ENCODE data around the gene TECPR1. TPM values are rescaled to one million over a fixed set of nuclear protein-coding genes. Genes with fewer than 3 reads are reported as not detected.

TECPR1 gene
- total and polyA plus RNA-seq, 2 experiments from 2014 or later: 19.2 to 24.4 TPM

DNA sequence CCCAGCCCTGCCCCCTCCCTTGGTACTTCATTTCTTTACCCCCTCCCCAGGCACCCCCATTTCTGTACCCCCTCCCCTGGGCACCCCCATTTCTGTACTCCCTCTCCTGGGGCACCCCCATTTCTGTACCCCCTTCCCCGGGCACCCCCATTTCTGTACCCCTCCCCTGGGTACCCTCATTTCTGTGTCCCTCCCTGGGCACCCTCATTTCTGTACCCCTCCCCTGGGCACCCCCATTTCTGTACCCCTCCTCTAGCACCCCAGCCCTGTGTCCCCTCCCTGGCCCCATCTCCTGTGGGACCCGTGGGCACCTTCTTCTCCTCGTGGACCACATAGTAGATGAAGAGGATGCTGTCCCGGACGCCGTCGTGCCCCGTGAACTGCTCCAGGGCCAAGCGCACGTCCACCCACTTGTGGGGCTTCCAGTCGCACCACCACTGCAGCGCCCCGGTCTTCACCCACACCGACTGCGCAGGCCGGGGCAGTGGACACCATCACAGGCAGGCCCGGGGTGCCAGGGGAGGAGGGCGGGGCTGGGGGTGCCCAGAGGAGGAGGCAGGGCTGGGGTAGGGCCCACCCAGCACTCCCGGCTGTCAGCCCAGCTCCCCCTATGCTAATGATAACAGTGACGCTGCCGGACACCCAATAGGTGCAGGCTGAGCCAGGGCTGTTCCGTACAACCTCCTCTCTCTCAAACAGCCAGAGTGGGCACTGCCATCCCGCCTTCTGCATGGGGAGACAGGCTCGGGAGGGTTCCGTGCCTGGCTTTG, 20.4 kb downstream of the TECPR1 start:
- TF ChIP-seq, protein P1, sequence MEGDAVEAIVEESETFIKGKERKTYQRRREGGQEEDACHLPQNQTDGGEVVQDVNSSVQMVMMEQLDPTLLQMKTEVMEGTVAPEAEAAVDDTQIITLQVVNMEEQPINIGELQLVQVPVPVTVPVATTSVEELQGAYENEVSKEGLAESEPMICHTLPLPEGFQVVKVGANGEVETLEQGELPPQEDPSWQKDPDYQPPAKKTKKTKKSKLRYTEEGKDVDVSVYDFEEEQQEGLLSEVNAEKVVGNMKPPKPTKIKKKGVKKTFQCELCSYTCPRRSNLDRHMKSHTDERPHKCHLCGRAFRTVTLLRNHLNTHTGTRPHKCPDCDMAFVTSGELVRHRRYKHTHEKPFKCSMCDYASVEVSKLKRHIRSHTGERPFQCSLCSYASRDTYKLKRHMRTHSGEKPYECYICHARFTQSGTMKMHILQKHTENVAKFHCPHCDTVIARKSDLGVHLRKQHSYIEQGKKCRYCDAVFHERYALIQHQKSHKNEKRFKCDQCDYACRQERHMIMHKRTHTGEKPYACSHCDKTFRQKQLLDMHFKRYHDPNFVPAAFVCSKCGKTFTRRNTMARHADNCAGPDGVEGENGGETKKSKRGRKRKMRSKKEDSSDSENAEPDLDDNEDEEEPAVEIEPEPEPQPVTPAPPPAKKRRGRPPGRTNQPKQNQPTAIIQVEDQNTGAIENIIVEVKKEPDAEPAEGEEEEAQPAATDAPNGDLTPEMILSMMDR (IDR thresholded peaks at IDR 0.05; ENCODE audit: low read depth, low read length): no peak
- no peaks in the 10 kb centered on the region for H3K4me1 ChIP-seq (ENCODE audit: low read depth)
- no peaks in the 10 kb centered on the region for H3K27me3 ChIP-seq
- H3K27ac ChIP-seq: no peak overlapping the region
- H3K36me3 ChIP-seq: no peaks in the 10 kb centered on the region
- no peaks in the 10 kb centered on the region for H3K9me3 ChIP-seq (ENCODE audit: low read depth)
- H3K4me3 ChIP-seq: no peak overlapping the region
- DNase-seq (ENCODE audit: low read depth in 1 of 2, low spot score in 1 of 2): no peak

DNA sequence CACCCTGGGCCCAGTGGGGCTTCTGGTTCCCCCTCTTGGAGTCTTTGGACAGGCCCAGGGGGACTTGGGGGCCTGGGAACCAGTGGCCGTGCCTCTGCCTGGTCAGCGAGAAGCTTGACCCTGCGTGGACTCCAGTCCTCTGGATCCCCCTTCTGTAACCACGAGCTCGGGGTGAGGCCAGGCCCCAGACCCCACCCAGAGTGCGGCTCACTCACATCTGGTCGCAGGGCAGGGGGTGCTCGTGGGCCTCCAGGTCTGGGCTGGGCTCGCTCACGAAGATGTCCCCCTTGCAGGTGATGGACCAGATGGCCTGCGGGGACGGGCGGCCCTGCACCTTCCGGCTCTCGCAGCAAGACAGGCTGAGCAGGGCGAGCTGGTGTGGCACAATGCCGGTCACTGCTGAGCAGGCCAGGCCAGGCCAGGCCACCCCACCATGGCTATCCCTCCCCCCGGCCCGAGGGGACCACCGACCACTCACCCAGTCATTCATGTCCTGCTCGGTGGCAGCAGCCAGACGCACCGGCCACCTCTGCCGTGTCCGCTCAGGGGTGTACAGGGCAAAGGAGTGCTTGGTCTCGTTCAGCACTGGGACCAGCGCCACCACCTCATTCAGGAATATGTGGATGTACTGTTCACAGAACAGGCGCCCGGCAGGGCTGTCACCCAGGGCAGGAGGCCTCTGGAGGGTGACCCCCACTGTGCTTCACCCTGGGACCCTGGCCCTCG, 21.1 kb downstream of the TECPR1 start:
- H3K27me3 ChIP-seq: no peaks in the 10 kb centered on the region
- H3K4me1 ChIP-seq (ENCODE audit: low read depth): no peaks in the 10 kb centered on the region
- H3K36me3 ChIP-seq: no peaks in the 10 kb centered on the region
- H3K9me3 ChIP-seq (ENCODE audit: low read depth): no peaks in the 10 kb centered on the region
- no peak overlapping the region for H3K27ac ChIP-seq
- no peak for DNase-seq (ENCODE audit: low read depth in 1 of 2, low spot score in 1 of 2)
- no peak overlapping the region for H3K4me3 ChIP-seq
- TF ChIP-seq, protein P1 (IDR thresholded peaks at IDR 0.05; ENCODE audit: low read depth, low read length): no peak

DNA sequence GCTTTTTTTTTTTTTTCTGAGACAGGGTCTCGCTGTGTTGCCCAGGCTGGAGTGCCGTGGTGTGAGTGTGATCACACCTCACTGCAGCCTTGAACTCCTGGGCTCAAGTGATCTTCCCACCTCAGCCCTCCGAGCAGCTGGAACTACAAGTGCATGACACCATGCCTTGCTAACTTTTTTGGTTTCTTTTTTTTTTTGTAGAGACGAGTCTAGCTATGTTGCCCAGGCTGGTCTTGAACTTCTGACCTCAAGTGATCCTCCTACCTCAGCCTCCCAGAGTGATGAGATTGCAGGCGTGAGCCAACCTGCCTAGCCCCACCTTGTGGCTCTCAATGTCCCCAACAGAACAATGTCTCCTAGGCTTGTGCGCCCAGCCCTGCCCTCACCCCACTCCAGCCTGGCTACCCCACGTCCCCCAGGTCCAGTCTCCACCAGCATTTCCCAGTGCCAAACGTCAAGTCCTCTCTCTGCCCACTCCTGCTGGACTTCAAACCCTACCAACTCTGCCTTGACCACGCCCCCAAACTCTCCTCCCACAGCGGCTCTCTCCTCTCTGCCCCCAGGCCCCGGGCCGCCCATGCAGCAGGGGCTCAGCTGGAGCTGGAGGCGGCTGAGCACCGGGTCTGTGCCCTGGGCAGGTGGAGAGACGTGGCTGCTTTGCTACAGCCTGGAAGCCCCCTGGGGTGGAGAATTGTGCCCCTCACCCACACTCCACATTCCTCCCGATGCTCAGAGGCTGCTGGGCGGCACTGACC, 21.9 kb downstream of the TECPR1 start:
- Histone ChIP-seq H3K27ac (no peak overlapping the region), H3K4me1 (ENCODE audit: low read depth) (no peaks in the 10 kb centered on the region), H3K27me3 (no peaks in the 10 kb centered on the region), H3K9me3 (ENCODE audit: low read depth) (no peaks in the 10 kb centered on the region), H3K4me3 (no peak overlapping the region), H3K36me3 (no peaks in the 10 kb centered on the region)
- DNase-seq (ENCODE audit: low read depth in 1 of 2, low spot score in 1 of 2): no peak
- TF ChIP-seq, protein P1 (IDR thresholded peaks at IDR 0.05; ENCODE audit: low read depth, low read length): no peak

DNA sequence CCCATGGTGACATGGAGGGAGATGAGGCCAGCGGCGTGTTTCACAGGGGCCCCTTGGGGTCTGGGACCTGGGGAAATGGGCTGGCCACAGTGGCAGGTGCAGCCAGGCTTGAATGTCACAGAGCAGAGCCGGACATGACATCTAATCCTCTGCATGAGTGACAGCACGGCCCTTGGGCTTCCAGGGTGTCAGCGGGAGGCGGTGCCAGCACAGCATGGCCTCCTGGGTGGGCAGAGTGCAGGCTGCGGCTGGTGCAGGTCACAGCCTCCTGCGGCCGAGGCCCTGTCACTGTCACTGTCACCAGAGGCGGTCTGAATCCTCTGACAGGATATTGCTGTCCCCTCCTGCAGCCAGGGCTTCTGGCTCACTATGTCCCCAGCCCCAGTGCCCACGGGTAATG, 22.6 kb downstream of the TECPR1 start:
- no peaks in the 10 kb centered on the region for H3K27me3 ChIP-seq
- no peaks in the 10 kb centered on the region for H3K9me3 ChIP-seq (ENCODE audit: low read depth)
- no peaks in the 10 kb centered on the region for H3K36me3 ChIP-seq
- DNase-seq (ENCODE audit: low read depth in 1 of 2, low spot score in 1 of 2): no peak
- H3K4me3 ChIP-seq: no peak overlapping the region
- H3K27ac ChIP-seq: no peak overlapping the region
- H3K4me1 ChIP-seq (ENCODE audit: low read depth): no peaks in the 10 kb centered on the region
- TF ChIP-seq, protein P1 (IDR thresholded peaks at IDR 0.05; ENCODE audit: low read depth, low read length): no peak

DNA sequence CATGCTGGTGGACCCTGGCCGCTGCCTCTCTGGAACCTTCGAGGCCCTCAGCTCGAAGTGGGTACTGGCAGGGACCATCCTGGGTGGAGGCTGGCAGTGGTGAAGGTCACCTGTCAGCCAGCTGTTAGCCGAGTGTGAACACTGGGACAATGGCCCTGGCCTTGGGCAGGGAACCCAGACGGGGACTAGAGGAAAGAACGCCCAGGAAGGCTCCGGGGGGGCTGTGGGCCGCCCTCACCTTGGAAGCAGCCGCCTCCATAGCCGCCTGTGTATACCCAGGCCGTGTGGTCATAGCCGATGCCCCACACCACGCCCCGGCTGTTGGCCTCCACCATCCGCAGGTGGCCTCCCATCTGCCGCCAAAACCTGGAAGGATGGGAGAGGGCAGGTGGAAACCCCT, 23.2 kb downstream of the TECPR1 start:
- no peak overlapping the region for H3K27ac ChIP-seq
- H3K9me3 ChIP-seq (ENCODE audit: low read depth): no peaks in the 10 kb centered on the region
- no peak for DNase-seq (ENCODE audit: low read depth in 1 of 2, low spot score in 1 of 2)
- H3K36me3 ChIP-seq: no peaks in the 10 kb centered on the region
- TF ChIP-seq, protein P1 (IDR thresholded peaks at IDR 0.05; ENCODE audit: low read depth, low read length): no peak
- no peak overlapping the region for H3K4me3 ChIP-seq
- H3K27me3 ChIP-seq: no peaks in the 10 kb centered on the region
- H3K4me1 ChIP-seq (ENCODE audit: low read depth): no peaks in the 10 kb centered on the region
